Adrenal gland (tissue), 12 donors: ENCODE measurements around the gene HSD17B1. TPM values are rescaled to one million over a fixed set of nuclear protein-coding genes. Genes with fewer than 3 reads are reported as not detected.

Experiments
- DNase-seq, 7 donors: peaks; one replicate each; pipeline ENCODE4 v3.0.0-alpha.2; 2019 to 2020
- H3K27ac ChIP-seq, 5 donors: fragments of 200-600 bp; sonication (generic) in 4 of 5; 1 replicate in 3 of 5; 2 replicates in 2 of 5; pipeline versions ENCODE4 v1.5.1 to v1.8.0; 2016 to 2020; ENCODE audit warnings: mild to moderate bottlenecking in 1 of 5
- H3K27me3 ChIP-seq: fragments of 200-600 bp; 2 replicates; pipeline ENCODE4 v1.8.0; 2021
- H3K36me3 ChIP-seq, 2 donors: fragments of 200-600 bp; replicated peaks in 1 of 2; 1 replicate in 1 of 2; 2 replicates in 1 of 2; pipeline versions ENCODE4 v1.5.1 to v1.8.0; 2018 to 2022
- H3K4me1 ChIP-seq, 2 donors: fragments of 200-600 bp; replicated peaks in 1 of 2; 1 replicate in 1 of 2; 2 replicates in 1 of 2; pipeline versions ENCODE4 v1.5.1 to v1.8.0; 2018 to 2021
- H3K4me3 ChIP-seq, 4 donors: fragments of 200-600 bp; sonication (generic) in 3 of 4; one replicate each; pipeline ENCODE4 v1.5.1; 2016 to 2018
- H3K9me3 ChIP-seq, 3 donors: fragments of 200-600 bp; sonication (generic) in 1 of 3; replicated peaks in 1 of 3; 1 replicate in 2 of 3; 2 replicates in 1 of 3; pipeline versions ENCODE4 v1.5.1 to v1.8.0; 2016 to 2021
- CTCF ChIP-seq, 6 experiments: fragments of 450-650 bp in 4 of 6; fragments of 200-600 bp in 2 of 6; sonication (generic) in 1 of 6; IDR thresholded peaks; 1 replicate in 5 of 6; 2 replicates in 1 of 6; pipeline versions ENCODE4 v1.5.1 to v1.8.0; 2016 to 2021; ENCODE audit warnings: antibody characterized with exemption in 6 of 6, mild to moderate bottlenecking in 2 of 6, moderate library complexity in 1 of 6
- POLR2A ChIP-seq, 2 donors: fragments of 450-650 bp; IDR thresholded peaks; one replicate each; pipeline ENCODE4 v1.6.1; 2017; ENCODE audit warnings: antibody characterized with exemption in 2 of 2, mild to moderate bottlenecking in 2 of 2, moderate library complexity in 1 of 2
- WGBS, 4 donors: extraction: QIAGEN DNeasy Blood & Tissue Kit in 2 of 4; methylation state at CpG; one replicate each; pipeline versions ENCODE4 v1.1.5 to v1.1.7; 2013 to 2017; 5-methylcytosine and 5-hydroxymethylcytosine counted together
- intact Hi-C, 2 donors: fragments of 100-400 bp; cut with DNase I; formaldehyde crosslinking; loops; one replicate each; pipeline versions ENCODE4 v1.14.1 to v1.15.0; 2022 to 2023
- polyA plus RNA-seq, 3 donors: library from polyadenylated mRNA; stranded (reverse); fragments of 200-250 nt in 2 of 3; fragments of 350-450 nt in 1 of 3; fragmentation: Illumina TruSeq in 1 of 3; extraction: RNeasy Lipid Tissue Mini Kit (QIAGEN cat#74804) in 1 of 3; gene quantifications; one replicate each; pipeline ENCODE4 v1.2.3, GENCODE V29; 2013 to 2014
- total RNA-seq, 9 donors: library from RNA; depleted of rRNA in 4 of 9; stranded (reverse); fragments of >200 nt in 4 of 9; fragments of 120-200 nt in 1 of 9; fragmentation: NEBNext Ultra II Directional in 1 of 9; extraction: Animal tissue kit (Norgen Biotek cat#: 25700) in 1 of 9; gene quantifications; one replicate each; pipeline versions ENCODE4 v1.1.0 to v1.2.4, GENCODE V29; 2013 to 2023
- donor health status: healthy with polysubstance abuse.
- donor health status: Bipolar disorder and iron deficiency.
- donor health status: DM: yes; HTN: yes; CAD: no.
- donor health status: DM: no; HTN: no; CAD: no.
- donor health status: DM: no; HTN: no; CAD: no.
- donor health status: DM: yes; HTN: yes; CAD: no.

The HSD17B1 gene
- total and polyA plus RNA-seq, 12 donors = 0.22 to 7.6 (median 2.1) TPM

- no peak for DNase-seq
- Histone ChIP-seq H3K27ac (peak overlapping the region in 4 of 5 donors; percentile 18 to 78 (median 43)), H3K4me3 (no peak overlapping the region), H3K27me3 (no peaks in the 10 kb centered on the region), H3K36me3 (peaks cover 0 to 59% of the 10 kb centered on the region in 2 donors), H3K9me3 (no peaks in the 10 kb centered on the region), H3K4me1 (peaks cover 18 to 38% of the 10 kb centered on the region in 2 donors)
- no peak for TF ChIP-seq POLR2A (IDR thresholded peaks at IDR 0.05)
- TF ChIP-seq CTCF (IDR thresholded peaks at IDR 0.05) = no peak
- 92 to 97% (median 95%) methylated on average over 11 of the region's 11 CpGs for WGBS, 4 donors
- intact Hi-C loops = loop anchor here in 1 of 2 donors (10.0 kb wide), 1 partner anchor 189 kb away; no protein-coding TSS in a partner anchor
Observed at GRCh38 chr17:42513686-42514085, 39.0 kb upstream of the HSD17B1 start.

GRCh38 chr17:42514279-42514678, 38.4 kb upstream of the HSD17B1 start:
- intact Hi-C loops = loop anchor here in 1 of 2 donors (10.0 kb wide), 1 partner anchor 189 kb away; no protein-coding TSS in a partner anchor
- Histone ChIP-seq H3K4me3 (no peak overlapping the region), H3K4me1 (peaks cover 24 to 44% of the 10 kb centered on the region in 2 donors), H3K9me3 (no peaks in the 10 kb centered on the region), H3K36me3 (peaks cover 0 to 53% of the 10 kb centered on the region in 2 donors), H3K27ac (peak overlapping the region in 3 of 5 donors; percentile 4 to 68 (median 24)), H3K27me3 (no peaks in the 10 kb centered on the region)
- DNase-seq = peak in 1 of 7 donors; percentile 18
- TF ChIP-seq CTCF (IDR thresholded peaks at IDR 0.05) (no peak), POLR2A (IDR thresholded peaks at IDR 0.05) (no peak)
- 90 to 98% (median 95%) methylated on average over 4 to 11 of the region's 11 CpGs for WGBS, 4 donors

- H3K27me3 ChIP-seq = no peaks in the 10 kb centered on the region
- intact Hi-C loops = loop anchor here (5.0 to 10.0 kb wide), 2 partner anchors 88 to 190 kb away; no protein-coding TSS in a partner anchor
- H3K4me1 ChIP-seq = peaks cover 30 to 49% of the 10 kb centered on the region in 2 donors
Observed at GRCh38 chr17:42514867-42515266, 37.9 kb upstream of the HSD17B1 start.

GRCh38 chr17:42517516-42517915, 35.2 kb upstream of the HSD17B1 start:
- WGBS, 4 donors = 23 to 44% (median 26%) methylated on average over 6 to 9 of the region's 9 CpGs
- no peaks in the 10 kb centered on the region for H3K27me3 ChIP-seq
- no peaks in the 10 kb centered on the region for H3K9me3 ChIP-seq
- DNase-seq = peak; percentile 78 to 96 (median 88)
- TF ChIP-seq POLR2A (IDR thresholded peaks at IDR 0.05) (no peak), CTCF (IDR thresholded peaks at IDR 0.05) (peak; percentile 84 to 93 (median 86))
- H3K27ac ChIP-seq = peak overlapping the region; percentile 94 to 99 (median 95)
- intact Hi-C loops = loop anchor here (5.0 to 10.0 kb wide), 2 partner anchors 90 to 193 kb away; no protein-coding TSS in a partner anchor
- H3K36me3 ChIP-seq = peaks cover 0 to 41% of the 10 kb centered on the region in 2 donors
- no peak overlapping the region for H3K4me3 ChIP-seq
- peaks cover 52 to 66% of the 10 kb centered on the region in 2 donors for H3K4me1 ChIP-seq

More at GRCh38 chr17:42514867-42515266, 37.9 kb upstream of the HSD17B1 start:
- peak overlapping the region in 2 of 5 donors; percentile 1 to 4 for H3K27ac ChIP-seq
- DNase-seq = no peak
- no peaks in the 10 kb centered on the region for H3K9me3 ChIP-seq
- TF ChIP-seq POLR2A (IDR thresholded peaks at IDR 0.05) (no peak), CTCF (IDR thresholded peaks at IDR 0.05) (no peak)
- WGBS, 4 donors = 78 to 92% (median 83%) methylated on average over 7 to 8 of the region's 8 CpGs
- no peak overlapping the region for H3K4me3 ChIP-seq
- peaks cover 0 to 47% of the 10 kb centered on the region in 2 donors for H3K36me3 ChIP-seq
